NCI-H510A treated with DMSO at 0.1 percent for 48 hours (cell line): ENCODE data around the gene LMTK3.
"Not testable (repeated sequence)": the region's sequence is repeated elsewhere in the genome, so short reads cannot be mapped to it uniquely, and the experiment has no call there.

Source experiments
- DNase-seq: peaks from one replicate; lab custom pipeline; 2025; lab: John Stamatoyannopoulos, UW

The LMTK3 gene

GRCh38 chr19:48486706-48487105 lies 24.9 kb downstream of the LMTK3 start:
- not testable (repeated sequence) for DNase-seq

DNA sequence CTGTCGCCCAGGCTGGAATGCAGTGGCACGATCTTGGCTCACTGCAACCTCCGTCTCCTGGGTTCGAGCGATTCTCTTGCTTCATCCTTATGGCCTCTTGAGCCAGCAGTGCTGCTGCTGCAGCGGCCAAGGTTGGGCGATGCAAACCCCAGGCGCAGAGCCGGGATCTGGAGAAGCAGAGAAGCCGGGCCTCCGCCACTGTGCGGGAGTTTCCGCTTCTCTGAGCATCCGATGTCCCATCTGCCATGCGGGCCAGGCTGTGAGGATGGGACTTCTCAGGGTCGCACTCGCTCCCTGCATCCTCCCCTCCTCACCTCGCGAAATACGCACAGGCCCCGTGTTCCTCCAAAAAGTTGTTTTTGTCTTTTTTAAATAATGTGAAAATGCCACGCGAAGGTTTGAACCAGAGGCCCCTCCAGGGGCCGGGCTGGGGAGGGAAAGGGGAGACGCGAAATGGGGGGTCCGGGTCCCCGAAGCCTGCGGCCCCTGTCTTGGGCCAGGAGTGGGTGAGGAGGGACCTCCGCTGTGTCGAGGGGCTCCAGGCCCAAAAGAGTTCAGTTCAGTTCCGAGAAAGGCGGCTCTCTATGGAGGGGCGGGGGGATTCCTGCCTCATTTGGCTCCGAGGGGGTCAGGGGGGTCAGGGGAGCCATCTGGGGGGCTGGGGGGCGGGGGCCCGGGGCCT lies 26.6 kb downstream of the LMTK3 start:
- no peak for DNase-seq

- no peak for DNase-seq
Measured at GRCh38 chr19:48484247-48484893, 27.3 kb downstream of the LMTK3 start.

GRCh38 chr19:48483301-48483700 lies 28.3 kb downstream of the LMTK3 start:
- DNase-seq = no peak

DNA sequence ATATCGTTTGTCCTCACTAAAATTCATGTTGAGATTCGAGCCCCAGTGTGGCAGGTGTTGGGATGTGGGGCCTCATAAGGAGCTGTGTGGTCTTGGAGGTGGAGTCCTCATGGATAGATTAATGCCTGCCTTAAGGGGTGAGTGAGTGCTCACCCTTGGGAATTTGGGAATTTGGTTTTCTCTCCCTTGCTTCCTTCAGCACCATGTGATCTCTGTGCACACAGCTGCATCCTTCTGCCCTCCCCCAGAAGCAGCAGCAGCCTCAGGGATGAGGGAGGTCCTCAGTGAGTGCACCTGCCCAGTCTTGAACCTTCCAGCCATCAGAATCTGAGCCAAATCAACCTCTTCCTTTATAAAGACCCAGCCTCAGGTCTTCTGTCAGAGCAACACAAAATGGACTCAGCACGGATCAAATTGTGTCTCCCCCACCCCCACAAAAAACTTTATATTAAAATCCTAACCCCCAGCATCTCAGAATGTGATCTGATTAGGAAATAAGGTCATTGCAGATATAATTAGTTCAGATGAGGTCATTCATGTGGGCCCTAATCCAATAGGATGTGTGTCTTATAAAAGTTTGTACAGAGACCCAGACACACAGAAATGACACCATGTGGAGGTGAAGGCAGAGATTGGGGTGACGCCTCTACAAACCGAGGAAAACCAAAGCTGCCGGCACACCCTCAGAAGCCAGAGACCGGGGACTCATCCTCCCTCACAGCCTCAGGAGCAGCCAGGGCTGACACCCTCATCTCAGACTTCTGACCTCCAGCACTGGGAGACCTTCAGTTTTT lies 29.6 kb downstream of the LMTK3 start:
- no peak for DNase-seq

DNA sequence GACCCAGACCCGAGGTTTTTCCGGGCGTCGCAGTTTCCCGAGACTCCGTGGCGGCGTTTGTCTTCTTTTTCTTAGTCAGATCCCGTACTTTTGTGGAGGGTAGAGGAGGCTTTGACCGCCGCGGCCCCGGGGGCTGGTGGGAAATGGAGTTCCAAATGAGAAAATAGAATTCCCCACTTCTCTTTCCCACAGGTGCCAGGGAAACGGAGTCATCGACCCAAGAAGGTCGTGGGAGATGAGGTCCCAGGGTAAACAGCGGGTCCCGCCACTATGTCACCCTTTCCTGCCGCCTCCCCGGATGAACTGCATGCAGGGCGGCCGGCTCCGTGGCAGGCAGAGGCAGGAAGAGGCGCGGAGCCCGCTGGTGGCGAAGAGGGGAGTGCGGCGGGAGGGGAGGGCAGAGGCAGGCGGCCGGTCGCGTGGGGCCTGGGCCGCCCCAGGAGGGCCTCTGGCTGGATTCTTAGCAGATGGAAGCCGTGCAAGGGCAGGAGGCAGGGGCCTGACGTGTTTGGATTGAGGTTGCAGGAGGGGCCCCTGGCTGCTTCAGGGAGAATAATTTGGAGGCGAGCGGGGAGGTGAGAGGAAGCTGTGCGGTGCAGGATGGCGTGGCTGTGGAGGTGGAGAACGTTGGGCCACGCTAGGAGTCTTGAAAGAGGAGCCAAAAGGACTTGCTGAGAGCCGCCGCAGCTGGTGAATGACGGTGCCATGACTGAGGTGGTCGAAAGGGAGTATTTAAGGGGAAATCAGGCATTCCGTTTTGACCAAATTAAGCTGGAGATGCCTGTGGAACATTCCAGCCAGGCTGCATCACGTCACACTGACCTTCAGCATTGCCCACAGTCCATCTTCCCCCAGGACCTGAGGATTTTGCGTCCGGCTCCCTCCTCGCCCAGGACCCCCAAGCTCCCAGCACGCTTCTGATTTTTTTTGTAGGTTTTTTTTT lies 30.8 kb downstream of the LMTK3 start:
- no peak for DNase-seq

DNA sequence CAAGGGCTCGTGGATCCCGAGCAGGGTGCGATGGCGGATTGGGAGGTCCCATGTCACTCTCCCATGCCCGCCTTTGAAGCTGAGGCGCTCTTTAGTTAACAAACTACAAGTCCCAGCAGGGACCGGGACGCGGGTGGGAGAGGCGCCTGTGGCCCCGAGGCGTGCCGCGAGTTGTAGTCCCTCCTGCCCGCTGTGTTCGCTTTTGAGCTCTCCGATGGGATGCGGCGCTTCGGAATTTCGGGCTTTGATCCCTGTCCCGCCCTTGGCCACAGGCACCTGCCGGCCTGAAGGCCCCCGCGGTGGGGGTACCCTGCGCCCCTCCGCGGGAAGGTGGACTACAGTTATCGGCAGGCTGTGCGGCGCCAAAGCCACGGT lies 31.5 kb downstream of the LMTK3 start:
- DNase-seq = no peak

- DNase-seq = no peak
Measured at GRCh38 chr19:48479686-48480085, 31.9 kb downstream of the LMTK3 start.

GRCh38 chr19:48478339-48479256 lies 33.0 kb downstream of the LMTK3 start:
- DNase-seq = no peak

DNA sequence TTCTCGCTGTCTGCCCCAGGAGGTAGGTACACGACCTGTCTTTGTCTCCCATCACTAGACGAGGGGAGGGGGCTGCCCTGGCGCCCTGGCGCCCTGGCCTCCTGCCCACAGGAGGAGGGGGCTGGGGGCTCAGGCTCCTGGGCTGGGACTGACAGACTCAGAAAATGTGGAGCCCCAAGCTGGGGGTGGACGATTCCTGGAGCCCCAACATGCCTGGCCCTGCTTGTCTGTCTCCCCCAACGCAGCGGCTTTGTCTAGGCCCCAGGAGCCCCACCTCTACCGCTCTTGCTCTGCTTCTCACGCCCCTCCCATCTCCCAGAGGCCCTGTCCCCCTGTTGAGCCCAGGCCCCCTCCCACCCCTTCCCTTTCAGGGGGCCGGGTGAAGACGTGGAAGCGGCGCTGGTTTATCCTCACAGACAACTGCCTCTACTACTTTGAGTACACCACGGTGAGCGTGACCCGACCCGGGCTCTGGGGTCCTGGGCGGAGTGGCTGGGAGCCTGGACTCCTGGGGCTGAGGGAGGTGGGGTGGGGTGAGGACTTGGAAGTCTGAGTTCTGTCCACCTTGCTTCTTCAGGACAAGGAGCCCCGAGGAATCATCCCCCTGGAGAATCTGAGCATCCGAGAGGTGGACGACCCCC lies 33.8 kb downstream of the LMTK3 start:
- no peak for DNase-seq

GRCh38 chr19:48477067-48477685 lies 34.5 kb downstream of the LMTK3 start:
- no peak for DNase-seq

- DNase-seq = no peak
Measured at GRCh38 chr19:48476176-48476575, 35.5 kb downstream of the LMTK3 start.

DNA sequence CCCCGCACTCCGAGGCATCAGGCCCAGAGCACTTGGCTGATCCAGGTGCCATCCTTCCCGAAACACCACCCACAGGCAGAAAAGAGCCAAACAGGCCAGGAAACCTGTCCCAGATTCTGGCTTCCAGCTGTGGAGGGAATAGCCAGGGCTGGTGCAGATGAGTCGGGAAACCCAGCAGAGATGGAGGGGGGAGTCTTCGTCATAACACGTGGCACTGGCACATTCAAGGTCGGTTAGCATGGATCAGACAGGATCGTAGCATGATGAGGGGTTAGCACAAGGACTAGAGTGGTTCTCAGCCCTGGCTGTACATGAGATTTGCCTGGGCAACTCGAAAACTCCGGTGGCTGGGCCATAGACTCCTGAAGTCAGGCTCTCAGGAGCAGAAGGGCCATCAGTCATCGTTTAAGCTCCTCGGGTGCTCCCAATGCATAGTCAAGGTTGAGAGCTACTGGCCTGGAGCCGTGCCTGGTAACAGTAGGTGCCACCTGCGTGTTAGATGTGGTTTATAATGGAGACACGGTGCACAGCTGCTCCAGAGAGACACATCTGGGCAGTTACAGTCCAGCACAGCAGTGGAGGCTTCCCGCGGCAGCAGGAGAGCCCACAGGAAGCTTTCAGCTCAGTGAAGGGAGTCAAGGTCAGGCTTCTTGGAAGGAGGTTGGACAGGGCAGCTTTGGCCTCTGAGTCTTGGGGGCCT lies 36.1 kb downstream of the LMTK3 start:
- DNase-seq = no peak

DNA sequence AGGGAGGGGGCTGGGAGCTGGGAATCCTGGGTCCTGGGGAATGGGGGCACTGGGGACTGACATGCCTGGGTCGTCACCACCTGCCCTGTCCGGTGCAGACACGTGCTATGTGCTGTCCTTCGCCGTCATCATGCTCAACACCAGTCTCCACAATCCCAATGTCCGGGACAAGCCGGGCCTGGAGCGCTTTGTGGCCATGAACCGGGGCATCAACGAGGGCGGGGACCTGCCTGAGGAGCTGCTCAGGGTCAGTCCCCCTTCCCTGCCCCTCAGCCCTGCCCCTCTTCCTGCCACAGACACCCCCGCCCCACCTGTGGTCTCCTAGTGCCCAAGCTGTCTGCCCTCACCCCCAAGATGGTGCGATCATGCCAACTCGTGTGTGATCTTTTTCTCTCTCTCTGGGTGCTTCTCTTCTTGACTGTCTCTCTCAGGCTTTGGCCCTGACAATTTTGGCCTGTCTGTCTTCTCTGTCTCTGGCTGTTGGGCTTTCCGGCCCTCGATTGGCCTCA lies 37.5 kb downstream of the LMTK3 start:
- no peak for DNase-seq

DNA sequence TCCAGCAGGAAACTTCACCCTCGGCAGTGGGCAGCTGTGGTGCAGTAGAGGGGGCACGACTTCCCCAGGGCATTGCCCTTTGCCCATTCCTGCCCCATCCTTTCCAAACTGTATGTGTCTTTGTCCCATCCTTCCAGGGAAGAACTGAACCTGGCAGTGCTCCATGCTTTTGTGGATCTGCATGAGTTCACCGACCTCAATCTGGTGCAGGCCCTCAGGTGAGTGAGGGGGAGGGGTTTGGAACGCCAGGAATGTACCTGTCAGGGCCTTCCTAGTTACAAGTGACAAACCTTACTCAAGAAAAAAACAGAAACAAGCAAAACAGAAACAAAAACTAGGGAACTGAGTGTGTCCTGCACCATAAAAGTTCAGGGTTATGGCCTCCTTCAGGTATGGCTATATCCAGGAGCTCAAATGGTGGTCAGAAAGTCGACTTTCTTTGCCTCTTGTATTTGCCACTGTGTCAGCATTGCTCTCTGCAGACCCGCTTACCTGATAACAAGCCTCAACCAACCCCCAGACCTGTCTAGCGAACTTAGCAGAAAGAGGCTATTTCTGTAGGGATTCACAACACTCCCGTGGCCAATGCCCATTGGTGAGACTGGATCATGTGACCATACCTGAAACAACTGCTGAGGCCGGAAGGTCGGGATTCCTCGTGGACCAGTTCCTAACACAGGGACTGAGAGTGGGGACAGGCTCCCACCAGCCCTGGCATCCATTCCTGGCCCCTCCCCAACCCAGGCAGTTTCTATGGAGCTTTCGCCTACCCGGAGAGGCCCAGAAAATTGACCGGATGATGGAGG lies 38.3 kb downstream of the LMTK3 start:
- no peak for DNase-seq

DNA sequence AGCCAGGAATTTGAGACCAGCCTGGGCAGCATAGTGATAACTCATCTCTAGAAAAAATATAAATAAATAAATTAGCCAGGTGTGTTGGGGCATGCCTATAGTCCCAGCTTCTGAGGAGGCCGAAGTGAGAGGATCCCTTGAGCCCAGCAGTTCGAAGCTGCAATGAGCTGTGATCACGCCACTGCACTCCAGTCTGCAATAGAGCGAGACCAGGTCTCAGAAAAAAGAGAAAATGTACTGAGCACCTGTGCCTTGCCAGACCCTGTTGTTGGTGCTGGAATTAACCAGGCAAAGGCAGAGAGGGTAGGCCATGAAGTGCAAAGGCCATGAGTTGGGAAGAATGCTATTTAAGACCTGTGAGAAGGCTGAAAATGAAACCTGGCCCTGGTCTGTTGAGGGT lies 39.8 kb downstream of the LMTK3 start:
- no peak for DNase-seq

DNA sequence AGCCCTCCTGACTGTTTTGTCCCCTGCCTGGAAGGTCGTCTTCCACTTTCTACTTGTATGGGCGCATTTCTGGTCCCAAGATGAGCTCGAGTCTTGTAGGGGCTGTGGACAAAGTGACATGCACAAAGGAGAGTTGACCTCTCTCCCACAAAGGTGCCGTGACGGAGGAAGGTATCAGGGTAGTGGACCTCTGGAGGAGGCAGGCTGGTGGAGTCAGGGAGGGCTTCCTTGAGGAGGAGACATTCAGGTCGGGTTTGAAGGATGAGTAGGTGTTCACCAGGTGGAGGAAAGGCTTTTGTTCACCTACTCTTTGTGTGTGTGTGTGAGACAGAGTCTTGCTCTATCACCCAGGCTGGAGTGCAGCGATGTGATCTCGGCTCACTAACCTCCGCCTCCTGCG lies 40.8 kb downstream of the LMTK3 start:
- no peak for DNase-seq

- no peak for DNase-seq
Measured at GRCh38 chr19:48469934-48470680, 41.5 kb downstream of the LMTK3 start.
